ENCODE data around the gene PLXNA2.

The PLXNA2 gene

DNA sequence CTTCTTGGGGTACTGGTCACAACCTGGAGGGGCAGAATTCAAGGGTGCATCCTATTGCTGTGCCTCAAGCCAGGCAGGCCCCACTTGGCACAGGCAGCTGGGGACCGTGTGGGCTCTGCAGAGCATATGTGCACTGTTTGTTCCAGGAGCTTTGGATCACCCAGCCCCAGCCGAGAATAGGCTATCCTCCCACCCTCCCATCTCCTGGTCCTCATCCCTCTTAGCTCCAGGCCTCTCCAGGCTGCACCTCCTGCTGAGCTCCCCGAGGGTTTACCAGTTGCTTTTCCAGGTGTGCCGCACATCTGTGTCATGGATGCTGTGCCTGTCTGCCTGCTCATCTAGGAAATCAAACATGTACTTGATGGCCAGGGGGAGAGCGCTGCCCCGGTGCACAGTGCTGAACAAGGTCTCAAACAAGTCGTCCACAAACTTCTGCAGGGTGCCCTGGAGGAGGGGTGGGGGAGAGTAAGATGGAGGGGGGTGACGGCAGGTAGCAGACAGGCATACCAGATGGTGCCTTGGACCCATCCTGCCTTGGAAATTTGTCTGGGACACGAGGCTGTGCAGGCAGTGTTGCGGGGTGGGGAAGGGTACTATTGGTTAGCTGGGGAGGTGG is 212.8 kb downstream of the PLXNA2 start:
- peaks cover 0 to 2% (median 0%) of the 10 kb centered on the region in 5 experiments for H3K27me3 ChIP-seq (replicated peaks in 2 of 5; ENCODE audit: control insufficient read depth in 4 of 5, insufficient read depth in 5 of 5, low read length in 4 of 5)
- no peak overlapping the region for H3K4me3 ChIP-seq (ENCODE audit: control insufficient read depth in 1 of 7, extremely low read depth in 1 of 7, insufficient read depth in 4 of 7, low read depth in 2 of 7, low read length in 6 of 7)
- no peak overlapping the region for H3K27ac ChIP-seq (ENCODE audit: insufficient read depth in 1 of 2, low read depth in 1 of 2, low read length in 2 of 2, poor library complexity in 1 of 2, severe bottlenecking in 2 of 2)
- WGBS (ENCODE audit: insufficient coverage), result 100% methylated on average over 8 of the region's 10 CpGs
- ChIA-PET CTCF (interaction anchor here (1.4 to 15.6 kb wide), 5 partner anchors 9 to 62 kb away, joined by 3 to 204 read pairs (median 7); no protein-coding TSS in a partner anchor), POLR2A (no interaction called here)
- H3K9me3 ChIP-seq (ENCODE audit: control extremely low read depth in 1 of 5, control insufficient read depth in 4 of 5, insufficient read depth in 2 of 5, low read depth in 1 of 5, low read length in 4 of 5), result no peaks in the 10 kb centered on the region
- H3K36me3 ChIP-seq (ENCODE audit: control insufficient read depth in 4 of 4, insufficient read depth in 4 of 4, low read length in 3 of 4), result no peaks in the 10 kb centered on the region
- peaks cover 0 to 10% (median 6%) of the 10 kb centered on the region in 4 experiments for H3K4me1 ChIP-seq (ENCODE audit: control extremely low read depth in 1 of 4, control insufficient read depth in 4 of 4, insufficient read depth in 4 of 4, low read length in 3 of 4)
- no peak for DNase-seq

GRCh38 chr1:208030288-208031091 is 213.7 kb downstream of the PLXNA2 start:
- Histone ChIP-seq H3K4me3 (ENCODE audit: control insufficient read depth in 1 of 7, extremely low read depth in 1 of 7, insufficient read depth in 4 of 7, low read depth in 2 of 7, low read length in 6 of 7) (peak overlapping the region in 1 of 7 experiments; percentile 11), H3K4me1 (ENCODE audit: control extremely low read depth in 1 of 4, control insufficient read depth in 4 of 4, insufficient read depth in 4 of 4, low read length in 3 of 4) (peaks cover 0 to 10% (median 6%) of the 10 kb centered on the region in 4 experiments), H3K27me3 (replicated peaks in 2 of 5; ENCODE audit: control insufficient read depth in 4 of 5, insufficient read depth in 5 of 5, low read length in 4 of 5) (peaks cover 0 to 2% (median 0%) of the 10 kb centered on the region in 5 experiments), H3K9me3 (ENCODE audit: control extremely low read depth in 1 of 5, control insufficient read depth in 4 of 5, insufficient read depth in 2 of 5, low read depth in 1 of 5, low read length in 4 of 5) (no peaks in the 10 kb centered on the region), H3K36me3 (ENCODE audit: control insufficient read depth in 4 of 4, insufficient read depth in 4 of 4, low read length in 3 of 4) (no peaks in the 10 kb centered on the region), H3K27ac (ENCODE audit: insufficient read depth in 1 of 2, low read depth in 1 of 2, low read length in 2 of 2, poor library complexity in 1 of 2, severe bottlenecking in 2 of 2) (no peak overlapping the region)
- 77% methylated on average over 9 of the region's 12 CpGs for WGBS (ENCODE audit: insufficient coverage)
- ChIA-PET POLR2A (no interaction called here), CTCF (interaction anchor here (2.0 to 15.6 kb wide), 4 partner anchors 8 to 63 kb away, joined by 6 to 204 read pairs (median 8); no protein-coding TSS in a partner anchor)
- no peak for DNase-seq

DNA sequence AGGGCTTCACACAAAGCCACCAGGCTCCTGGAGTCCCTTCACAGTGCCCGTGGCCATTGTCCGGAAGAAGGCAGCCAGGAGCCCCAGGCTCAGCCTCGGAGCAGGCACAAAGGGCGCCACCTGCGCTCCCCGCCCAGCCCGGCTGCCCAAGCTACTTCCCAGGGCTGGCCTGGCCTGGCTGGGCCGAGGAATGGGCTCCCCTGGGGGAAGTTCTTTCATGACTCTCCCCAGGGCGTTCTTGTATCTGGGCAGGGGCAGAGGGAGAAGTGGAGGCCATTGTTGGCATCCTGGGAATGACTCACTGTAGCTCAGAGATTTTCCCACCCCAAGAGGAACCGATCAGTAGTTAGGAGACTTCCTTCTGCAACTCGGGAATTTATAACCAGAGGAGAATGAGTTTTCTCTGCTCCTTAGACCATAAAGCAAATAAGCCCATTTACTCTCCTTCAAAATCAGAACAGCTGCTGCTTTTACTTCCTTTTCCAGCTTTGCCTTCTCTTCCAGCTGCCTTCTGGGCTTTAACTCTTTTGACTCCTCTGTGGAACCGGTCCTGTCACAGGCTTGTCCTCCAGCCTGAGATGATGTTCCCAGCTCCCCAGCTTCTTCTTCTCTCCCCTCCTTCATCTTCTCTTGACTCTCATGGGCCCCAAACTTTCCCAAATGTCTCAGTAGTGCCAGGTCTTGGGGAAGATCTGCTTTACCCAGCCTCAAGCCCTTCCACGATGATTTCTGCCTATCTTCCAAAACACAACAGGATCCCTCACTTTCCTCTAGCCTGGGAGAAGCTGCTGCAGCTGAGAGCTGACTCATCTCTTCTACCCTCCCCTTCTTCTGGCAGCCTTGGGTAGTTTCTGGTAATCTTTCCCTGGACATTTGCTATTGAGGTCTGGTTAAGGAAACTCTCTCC is 214.6 kb downstream of the PLXNA2 start:
- Histone ChIP-seq H3K4me3 (ENCODE audit: control insufficient read depth in 1 of 7, extremely low read depth in 1 of 7, insufficient read depth in 4 of 7, low read depth in 2 of 7, low read length in 6 of 7) (no peak overlapping the region), H3K27ac (ENCODE audit: insufficient read depth in 1 of 2, low read depth in 1 of 2, low read length in 2 of 2, poor library complexity in 1 of 2, severe bottlenecking in 2 of 2) (no peak overlapping the region), H3K36me3 (ENCODE audit: control insufficient read depth in 4 of 4, insufficient read depth in 4 of 4, low read length in 3 of 4) (no peaks in the 10 kb centered on the region), H3K4me1 (ENCODE audit: control extremely low read depth in 1 of 4, control insufficient read depth in 4 of 4, insufficient read depth in 4 of 4, low read length in 3 of 4) (peaks cover 0 to 10% (median 6%) of the 10 kb centered on the region in 4 experiments), H3K27me3 (replicated peaks in 2 of 5; ENCODE audit: control insufficient read depth in 4 of 5, insufficient read depth in 5 of 5, low read length in 4 of 5) (peaks cover 0 to 2% (median 0%) of the 10 kb centered on the region in 5 experiments), H3K9me3 (ENCODE audit: control extremely low read depth in 1 of 5, control insufficient read depth in 4 of 5, insufficient read depth in 2 of 5, low read depth in 1 of 5, low read length in 4 of 5) (no peaks in the 10 kb centered on the region)
- DNase-seq, result peak in 1 of 3 donors; percentile 16
- WGBS (ENCODE audit: insufficient coverage), result 81% methylated on average over 10 of the region's 13 CpGs
- ChIA-PET POLR2A (no interaction called here), CTCF (interaction anchor here (1.1 to 15.6 kb wide), 5 partner anchors 7 to 63 kb away, joined by 3 to 204 read pairs (median 7); no protein-coding TSS in a partner anchor)

GRCh38 chr1:208028526-208028925 is 215.7 kb downstream of the PLXNA2 start:
- Histone ChIP-seq H3K27ac (ENCODE audit: insufficient read depth in 1 of 2, low read depth in 1 of 2, low read length in 2 of 2, poor library complexity in 1 of 2, severe bottlenecking in 2 of 2) (no peak overlapping the region), H3K36me3 (ENCODE audit: control insufficient read depth in 4 of 4, insufficient read depth in 4 of 4, low read length in 3 of 4) (no peaks in the 10 kb centered on the region), H3K4me3 (ENCODE audit: control insufficient read depth in 1 of 7, extremely low read depth in 1 of 7, insufficient read depth in 4 of 7, low read depth in 2 of 7, low read length in 6 of 7) (no peak overlapping the region), H3K4me1 (ENCODE audit: control extremely low read depth in 1 of 4, control insufficient read depth in 4 of 4, insufficient read depth in 4 of 4, low read length in 3 of 4) (peaks cover 0 to 10% (median 6%) of the 10 kb centered on the region in 4 experiments), H3K9me3 (ENCODE audit: control extremely low read depth in 1 of 5, control insufficient read depth in 4 of 5, insufficient read depth in 2 of 5, low read depth in 1 of 5, low read length in 4 of 5) (no peaks in the 10 kb centered on the region), H3K27me3 (replicated peaks in 2 of 5; ENCODE audit: control insufficient read depth in 4 of 5, insufficient read depth in 5 of 5, low read length in 4 of 5) (peaks cover 0 to 2% (median 0%) of the 10 kb centered on the region in 5 experiments)
- ChIA-PET CTCF (interaction anchor here (7.1 to 15.6 kb wide), 3 partner anchors 7 to 213 kb away, joined by 41 to 204 read pairs (median 160); partner anchors contain the start of gene PLXNA2), POLR2A (no interaction called here)
- 94% methylated on average over 7 of the region's 7 CpGs for WGBS (ENCODE audit: insufficient coverage)
- DNase-seq, result no peak

GRCh38 chr1:208027861-208028260 is 216.3 kb downstream of the PLXNA2 start:
- H3K4me3 ChIP-seq (ENCODE audit: control insufficient read depth in 1 of 7, extremely low read depth in 1 of 7, insufficient read depth in 4 of 7, low read depth in 2 of 7, low read length in 6 of 7), result no peak overlapping the region
- CTCF ChIA-PET, result interaction anchor here (7.1 to 15.6 kb wide), 3 partner anchors 8 to 213 kb away, joined by 41 to 204 read pairs (median 160); partner anchors contain the start of gene PLXNA2

GRCh38 chr1:208026880-208027438 is 217.2 kb downstream of the PLXNA2 start:
- Histone ChIP-seq H3K27ac (ENCODE audit: insufficient read depth in 1 of 2, low read depth in 1 of 2, low read length in 2 of 2, poor library complexity in 1 of 2, severe bottlenecking in 2 of 2) (no peak overlapping the region), H3K9me3 (ENCODE audit: control extremely low read depth in 1 of 5, control insufficient read depth in 4 of 5, insufficient read depth in 2 of 5, low read depth in 1 of 5, low read length in 4 of 5) (no peaks in the 10 kb centered on the region), H3K4me1 (ENCODE audit: control extremely low read depth in 1 of 4, control insufficient read depth in 4 of 4, insufficient read depth in 4 of 4, low read length in 3 of 4) (peaks cover 0 to 10% (median 6%) of the 10 kb centered on the region in 4 experiments), H3K36me3 (ENCODE audit: control insufficient read depth in 4 of 4, insufficient read depth in 4 of 4, low read length in 3 of 4) (no peaks in the 10 kb centered on the region), H3K4me3 (ENCODE audit: control insufficient read depth in 1 of 7, extremely low read depth in 1 of 7, insufficient read depth in 4 of 7, low read depth in 2 of 7, low read length in 6 of 7) (no peak overlapping the region), H3K27me3 (replicated peaks in 2 of 5; ENCODE audit: control insufficient read depth in 4 of 5, insufficient read depth in 5 of 5, low read length in 4 of 5) (peaks cover 0 to 9% (median 0%) of the 10 kb centered on the region in 5 experiments)
- CTCF ChIA-PET, result interaction anchor here (1.5 to 15.6 kb wide), 4 partner anchors 9 to 214 kb away, joined by 4 to 204 read pairs (median 100); partner anchors contain the start of gene PLXNA2
- over 99% methylated on average over 12 of the region's 14 CpGs for WGBS (ENCODE audit: insufficient coverage)
- no peak for DNase-seq
- POLR2A ChIA-PET, result no interaction called here

More at GRCh38 chr1:208027861-208028260, 216.3 kb downstream of the PLXNA2 start:
- POLR2A ChIA-PET, result no interaction called here
- H3K9me3 ChIP-seq (ENCODE audit: control extremely low read depth in 1 of 5, control insufficient read depth in 4 of 5, insufficient read depth in 2 of 5, low read depth in 1 of 5, low read length in 4 of 5), result no peaks in the 10 kb centered on the region
- H3K27ac ChIP-seq (ENCODE audit: insufficient read depth in 1 of 2, low read depth in 1 of 2, low read length in 2 of 2, poor library complexity in 1 of 2, severe bottlenecking in 2 of 2), result no peak overlapping the region
- WGBS (ENCODE audit: insufficient coverage), result 99% methylated on average over 11 of the region's 11 CpGs
- DNase-seq, result no peak
- H3K4me1 ChIP-seq (ENCODE audit: control extremely low read depth in 1 of 4, control insufficient read depth in 4 of 4, insufficient read depth in 4 of 4, low read length in 3 of 4), result peaks cover 0 to 10% (median 6%) of the 10 kb centered on the region in 4 experiments
- H3K36me3 ChIP-seq (ENCODE audit: control insufficient read depth in 4 of 4, insufficient read depth in 4 of 4, low read length in 3 of 4), result no peaks in the 10 kb centered on the region
- peaks cover 0 to 6% (median 0%) of the 10 kb centered on the region in 5 experiments for H3K27me3 ChIP-seq (replicated peaks in 2 of 5; ENCODE audit: control insufficient read depth in 4 of 5, insufficient read depth in 5 of 5, low read length in 4 of 5)

Data from common myeloid progenitor, CD34-positive (primary cell).